Ovary (tissue), 3 donors: Measurements from ENCODE around the gene C13orf46.

Experiments used
- EP300 ChIP-seq: sonication (generic); formaldehyde crosslinking; IDR thresholded peaks from one replicate; pipeline ENCODE4 v1.6.1; 2017; ENCODE audit warnings: antibody characterized with exemption
- POLR2A ChIP-seq: fragments of 450-650 bp; IDR thresholded peaks from one replicate; pipeline ENCODE4 v1.6.1; 2017; ENCODE audit warnings: antibody characterized with exemption, mild to moderate bottlenecking, moderate library complexity
- TF ChIP-seq, protein P1 (sequence below), 3 donors: fragments of 450-650 bp in 2 of 3; fragments of 200-600 bp in 1 of 3; IDR thresholded peaks; one replicate each; pipeline versions ENCODE4 v1.5.1 to v1.8.0; 2016 to 2022; ENCODE audit warnings: antibody characterized with exemption in 3 of 3, mild to moderate bottlenecking in 1 of 3
- donor health status: DM: no; HTN: no; CAD: no.

DNA sequence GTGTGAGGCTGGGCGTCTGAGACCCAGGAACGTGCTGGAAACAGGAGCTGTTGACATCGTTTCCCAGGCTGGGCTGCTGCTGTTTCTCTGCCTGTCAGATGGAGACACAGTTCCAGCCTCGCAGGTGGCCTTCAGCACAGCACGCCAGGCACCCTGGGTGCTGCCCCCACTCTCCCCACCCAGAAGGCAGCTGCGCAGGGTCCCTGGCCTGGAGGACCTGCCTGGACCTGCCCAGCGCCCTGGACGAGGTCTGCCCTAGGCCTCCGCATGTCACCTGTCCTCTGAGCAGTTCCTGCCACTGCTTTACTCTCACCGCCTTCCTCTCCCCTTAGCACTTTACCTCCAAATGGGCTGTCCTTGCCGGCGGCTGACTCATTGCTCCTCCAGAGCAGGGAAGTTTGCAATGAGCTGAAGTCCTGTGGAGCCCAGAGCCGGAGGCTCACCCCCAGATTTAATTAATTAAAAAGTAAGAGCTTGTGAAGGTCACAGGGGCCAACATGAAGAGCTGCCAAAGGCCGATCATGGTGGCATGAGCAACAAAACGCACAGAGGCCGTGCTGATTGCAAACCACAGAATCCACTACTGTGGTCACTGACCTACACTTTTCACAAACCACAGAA lies 32.2 kb downstream of the C13orf46 start:
- TF ChIP-seq, protein P1, sequence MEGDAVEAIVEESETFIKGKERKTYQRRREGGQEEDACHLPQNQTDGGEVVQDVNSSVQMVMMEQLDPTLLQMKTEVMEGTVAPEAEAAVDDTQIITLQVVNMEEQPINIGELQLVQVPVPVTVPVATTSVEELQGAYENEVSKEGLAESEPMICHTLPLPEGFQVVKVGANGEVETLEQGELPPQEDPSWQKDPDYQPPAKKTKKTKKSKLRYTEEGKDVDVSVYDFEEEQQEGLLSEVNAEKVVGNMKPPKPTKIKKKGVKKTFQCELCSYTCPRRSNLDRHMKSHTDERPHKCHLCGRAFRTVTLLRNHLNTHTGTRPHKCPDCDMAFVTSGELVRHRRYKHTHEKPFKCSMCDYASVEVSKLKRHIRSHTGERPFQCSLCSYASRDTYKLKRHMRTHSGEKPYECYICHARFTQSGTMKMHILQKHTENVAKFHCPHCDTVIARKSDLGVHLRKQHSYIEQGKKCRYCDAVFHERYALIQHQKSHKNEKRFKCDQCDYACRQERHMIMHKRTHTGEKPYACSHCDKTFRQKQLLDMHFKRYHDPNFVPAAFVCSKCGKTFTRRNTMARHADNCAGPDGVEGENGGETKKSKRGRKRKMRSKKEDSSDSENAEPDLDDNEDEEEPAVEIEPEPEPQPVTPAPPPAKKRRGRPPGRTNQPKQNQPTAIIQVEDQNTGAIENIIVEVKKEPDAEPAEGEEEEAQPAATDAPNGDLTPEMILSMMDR (IDR thresholded peaks at IDR 0.05), result no peak
- TF ChIP-seq EP300 (no peak), POLR2A (no peak)
